T1000 (cell line): Measurements from ENCODE around the gene FAM222B.
"Not testable (repeated sequence)": the region's sequence is repeated elsewhere in the genome, so short reads cannot be mapped to it uniquely, and the experiment has no call there.

Experiments used
- DNase-seq: peaks from one replicate; lab custom pipeline; 2025; ENCODE audit warnings: mixed read lengths; lab: John Stamatoyannopoulos, UW

FAM222B gene

GRCh38 chr17:28841901-28842281, 699 bp downstream of the FAM222B start:
- DNase-seq: no peak

GRCh38 chr17:28839221-28839620, 3.4 kb downstream of the FAM222B start:
- DNase-seq: no peak

GRCh38 chr17:28836541-28836940, 6.0 kb downstream of the FAM222B start:
- not testable (repeated sequence) for DNase-seq

- DNase-seq: no peak
Observed at GRCh38 chr17:28834420-28834819, 8.2 kb downstream of the FAM222B start.

GRCh38 chr17:28828294-28829040, 14.1 kb downstream of the FAM222B start:
- DNase-seq: no peak

- DNase-seq: no peak
Observed at GRCh38 chr17:28827672-28828071, 14.9 kb downstream of the FAM222B start.

GRCh38 chr17:28819582-28819981, 23.0 kb downstream of the FAM222B start:
- DNase-seq: no peak

GRCh38 chr17:28818819-28819221, 23.8 kb downstream of the FAM222B start:
- DNase-seq: no peak

GRCh38 chr17:28816540-28816939, 26.1 kb downstream of the FAM222B start:
- no peak for DNase-seq

GRCh38 chr17:28812748-28813377, 29.7 kb downstream of the FAM222B start:
- DNase-seq: no peak

- peak; percentile 93 for DNase-seq
Observed at GRCh38 chr17:28812091-28812747, 30.4 kb downstream of the FAM222B start.

GRCh38 chr17:28811651-28812090, 30.9 kb downstream of the FAM222B start:
- no peak for DNase-seq

GRCh38 chr17:28810437-28810836, 32.2 kb downstream of the FAM222B start:
- DNase-seq: no peak

GRCh38 chr17:28807925-28808634, 34.5 kb downstream of the FAM222B start:
- DNase-seq: peak; percentile 17

- no peak for DNase-seq
Observed at GRCh38 chr17:28796062-28796461, 46.5 kb downstream of the FAM222B start.

- not testable (repeated sequence) for DNase-seq
Observed at GRCh38 chr17:28794846-28795441, 47.6 kb downstream of the FAM222B start.

- no peak for DNase-seq
Observed at GRCh38 chr17:28792877-28793661, 49.5 kb downstream of the FAM222B start.

- no peak for DNase-seq
Observed at GRCh38 chr17:28788100-28788499, 54.5 kb downstream of the FAM222B start.

- no peak for DNase-seq
Observed at GRCh38 chr17:28783161-28783560, 59.4 kb downstream of the FAM222B start.

GRCh38 chr17:28779601-28780000, 63.0 kb downstream of the FAM222B start:
- DNase-seq: not testable (repeated sequence)

- no peak for DNase-seq
Observed at GRCh38 chr17:28777178-28777577, 65.4 kb downstream of the FAM222B start.
